ENCODE measurements around the gene SLAMF8. TPM values are rescaled to one million over a fixed set of nuclear protein-coding genes. Genes with fewer than 3 reads are reported as not detected.
A peak's percentile ranks its signal among the peaks of the same experiment; 100 is the strongest.

SLAMF8 gene
- total RNA-seq, 1 donor from 2014 or later: 0.27 TPM

DNA sequence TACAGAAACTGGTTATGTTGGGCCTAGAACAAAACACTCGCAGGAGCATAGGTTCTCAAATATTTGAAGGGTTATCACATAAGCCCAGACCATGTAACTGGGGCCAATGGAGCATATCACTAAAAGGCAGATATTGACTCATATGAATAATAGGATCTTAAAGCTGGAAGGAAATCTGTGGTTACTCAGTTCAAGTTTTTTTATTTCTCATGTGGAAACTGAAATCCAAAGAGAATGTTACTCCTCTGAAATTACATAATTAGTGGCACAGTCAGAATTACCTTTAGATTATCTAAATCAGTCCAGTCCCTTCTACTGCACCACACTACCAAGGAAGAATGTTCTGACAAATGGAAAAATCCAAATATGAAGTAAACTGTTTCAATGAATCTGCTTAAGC is 12.0 kb downstream of the SLAMF8 start:
- H3K27ac Mint-ChIP-seq: no peak overlapping the region
- CTCF ChIA-PET: no interaction called here
- H3K4me1 Mint-ChIP-seq: peaks cover 7% of the 10 kb centered on the region
- no peaks in the 10 kb centered on the region for H3K36me3 Mint-ChIP-seq (ENCODE audit: low read depth)
- H3K27me3 Mint-ChIP-seq: peaks cover 5% of the 10 kb centered on the region
- TF ChIP-seq, protein P1, sequence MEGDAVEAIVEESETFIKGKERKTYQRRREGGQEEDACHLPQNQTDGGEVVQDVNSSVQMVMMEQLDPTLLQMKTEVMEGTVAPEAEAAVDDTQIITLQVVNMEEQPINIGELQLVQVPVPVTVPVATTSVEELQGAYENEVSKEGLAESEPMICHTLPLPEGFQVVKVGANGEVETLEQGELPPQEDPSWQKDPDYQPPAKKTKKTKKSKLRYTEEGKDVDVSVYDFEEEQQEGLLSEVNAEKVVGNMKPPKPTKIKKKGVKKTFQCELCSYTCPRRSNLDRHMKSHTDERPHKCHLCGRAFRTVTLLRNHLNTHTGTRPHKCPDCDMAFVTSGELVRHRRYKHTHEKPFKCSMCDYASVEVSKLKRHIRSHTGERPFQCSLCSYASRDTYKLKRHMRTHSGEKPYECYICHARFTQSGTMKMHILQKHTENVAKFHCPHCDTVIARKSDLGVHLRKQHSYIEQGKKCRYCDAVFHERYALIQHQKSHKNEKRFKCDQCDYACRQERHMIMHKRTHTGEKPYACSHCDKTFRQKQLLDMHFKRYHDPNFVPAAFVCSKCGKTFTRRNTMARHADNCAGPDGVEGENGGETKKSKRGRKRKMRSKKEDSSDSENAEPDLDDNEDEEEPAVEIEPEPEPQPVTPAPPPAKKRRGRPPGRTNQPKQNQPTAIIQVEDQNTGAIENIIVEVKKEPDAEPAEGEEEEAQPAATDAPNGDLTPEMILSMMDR (IDR thresholded peaks at IDR 0.05): no peak
- POLR2A ChIA-PET: no interaction called here
- DNase-seq (no peak), ATAC-seq (ENCODE audit: low read depth) (peak; percentile 25)
- H3K4me3 Mint-ChIP-seq: no peak overlapping the region
- intact Hi-C loops (cut with micrococcal nuclease): no loop called here
- no peaks in the 10 kb centered on the region for H3K9me3 Mint-ChIP-seq

GRCh38 chr1:159839116-159839849 is 12.6 kb downstream of the SLAMF8 start:
- Mint-ChIP-seq H3K27ac (no peak overlapping the region), H3K9me3 (no peaks in the 10 kb centered on the region), H3K27me3 (peaks cover 10% of the 10 kb centered on the region), H3K4me3 (no peak overlapping the region), H3K4me1 (peaks cover 7% of the 10 kb centered on the region), H3K36me3 (ENCODE audit: low read depth) (no peaks in the 10 kb centered on the region)
- ATAC-seq (ENCODE audit: low read depth) (peak; percentile 14), DNase-seq (no peak)
- ChIA-PET CTCF (no interaction called here), POLR2A (no interaction called here)
- intact Hi-C loops (cut with micrococcal nuclease): no loop called here
- TF ChIP-seq, protein P1 (IDR thresholded peaks at IDR 0.05): no peak

DNA sequence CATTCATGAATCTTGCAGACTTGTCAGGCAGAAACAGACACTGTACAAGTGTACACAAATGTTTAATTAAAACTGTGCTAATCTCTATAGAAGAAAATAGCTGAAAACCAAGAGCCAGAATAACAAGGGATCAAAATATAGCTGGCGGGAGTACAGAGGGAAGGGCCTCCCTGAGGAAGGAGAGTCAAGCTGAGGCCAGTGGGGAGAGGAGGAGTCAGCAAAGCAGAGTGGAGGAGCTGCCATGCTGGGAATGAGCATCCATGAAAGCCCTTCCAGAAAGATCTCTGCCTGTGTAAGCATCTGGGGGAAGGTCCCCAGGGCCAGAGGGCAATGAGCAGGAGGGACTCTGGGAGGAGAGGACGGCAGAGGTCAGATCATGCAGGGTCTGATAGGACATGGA is 15.1 kb downstream of the SLAMF8 start:
- H3K27me3 Mint-ChIP-seq: peaks cover 25% of the 10 kb centered on the region
- POLR2A ChIA-PET: no interaction called here
- H3K9me3 Mint-ChIP-seq: no peaks in the 10 kb centered on the region
- TF ChIP-seq, protein P1 (IDR thresholded peaks at IDR 0.05): no peak
- CTCF ChIA-PET: no interaction called here
- ATAC-seq (ENCODE audit: low read depth): no peak
- H3K27ac Mint-ChIP-seq: no peak overlapping the region
- H3K4me3 Mint-ChIP-seq: no peak overlapping the region
- H3K36me3 Mint-ChIP-seq (ENCODE audit: low read depth): no peaks in the 10 kb centered on the region
- peaks cover 7% of the 10 kb centered on the region for H3K4me1 Mint-ChIP-seq
- DNase-seq: no peak
- intact Hi-C loops (cut with micrococcal nuclease): loop anchor here (5.0 kb wide), 1 partner anchor 41 kb away; no protein-coding TSS in a partner anchor

DNA sequence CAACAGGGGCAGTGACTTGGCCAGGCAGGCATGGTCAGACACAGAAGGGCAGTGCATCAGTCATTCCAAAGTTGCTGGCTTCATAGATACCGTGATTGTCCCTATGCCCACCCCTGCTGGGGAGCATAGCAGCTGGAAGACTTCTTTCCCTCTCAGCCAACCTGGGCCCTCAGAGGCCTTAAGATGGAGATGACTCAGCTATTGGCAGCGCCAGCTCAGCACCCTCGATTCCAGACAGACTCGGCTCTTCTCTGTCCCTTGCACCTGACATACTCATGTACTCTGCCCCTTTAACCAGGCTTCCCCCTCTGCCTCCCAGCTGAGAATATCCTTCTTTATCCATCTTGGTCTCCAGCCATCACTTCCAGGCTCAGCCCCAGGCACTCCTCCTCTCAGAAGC is 16.8 kb downstream of the SLAMF8 start:
- intact Hi-C loops (cut with micrococcal nuclease): loop anchor here (5.0 kb wide), 1 partner anchor 39 kb away; no protein-coding TSS in a partner anchor
- Mint-ChIP-seq H3K27me3 (peaks cover 33% of the 10 kb centered on the region), H3K4me1 (peaks cover 5% of the 10 kb centered on the region), H3K36me3 (ENCODE audit: low read depth) (no peaks in the 10 kb centered on the region), H3K9me3 (no peaks in the 10 kb centered on the region), H3K27ac (no peak overlapping the region), H3K4me3 (no peak overlapping the region)
- TF ChIP-seq, protein P1 (IDR thresholded peaks at IDR 0.05): no peak
- POLR2A ChIA-PET: no interaction called here
- CTCF ChIA-PET: interaction anchor here (1.4 kb wide), 1 partner anchor 45 kb away, joined by 3 read pairs; no protein-coding TSS in a partner anchor
- DNase-seq: no peak
- no peak for ATAC-seq (ENCODE audit: low read depth)

- Mint-ChIP-seq H3K36me3 (ENCODE audit: low read depth) (no peaks in the 10 kb centered on the region), H3K27me3 (peaks cover 33% of the 10 kb centered on the region), H3K4me3 (no peak overlapping the region), H3K27ac (no peak overlapping the region), H3K4me1 (no peaks in the 10 kb centered on the region), H3K9me3 (no peaks in the 10 kb centered on the region)
- ATAC-seq (ENCODE audit: low read depth): no peak
- CTCF ChIA-PET: interaction anchor here (0.6 kb wide), 1 partner anchor 66 kb away, joined by 3 read pairs; no protein-coding TSS in a partner anchor
- TF ChIP-seq, protein P1 (IDR thresholded peaks at IDR 0.05): no peak
- DNase-seq: no peak
- POLR2A ChIA-PET: no interaction called here
- intact Hi-C loops (cut with micrococcal nuclease): no loop called here
These were observed 19.3 kb downstream of the SLAMF8 start for GRCh38 chr1:159845751-159846629.
